ENCODE measurements around the gene ARMC7. TPM values are rescaled to one million over a fixed set of nuclear protein-coding genes. Genes with fewer than 3 reads are reported as not detected.

ARMC7 gene
- total RNA-seq, 1 donor from 2014 or later = 12.8 TPM

DNA sequence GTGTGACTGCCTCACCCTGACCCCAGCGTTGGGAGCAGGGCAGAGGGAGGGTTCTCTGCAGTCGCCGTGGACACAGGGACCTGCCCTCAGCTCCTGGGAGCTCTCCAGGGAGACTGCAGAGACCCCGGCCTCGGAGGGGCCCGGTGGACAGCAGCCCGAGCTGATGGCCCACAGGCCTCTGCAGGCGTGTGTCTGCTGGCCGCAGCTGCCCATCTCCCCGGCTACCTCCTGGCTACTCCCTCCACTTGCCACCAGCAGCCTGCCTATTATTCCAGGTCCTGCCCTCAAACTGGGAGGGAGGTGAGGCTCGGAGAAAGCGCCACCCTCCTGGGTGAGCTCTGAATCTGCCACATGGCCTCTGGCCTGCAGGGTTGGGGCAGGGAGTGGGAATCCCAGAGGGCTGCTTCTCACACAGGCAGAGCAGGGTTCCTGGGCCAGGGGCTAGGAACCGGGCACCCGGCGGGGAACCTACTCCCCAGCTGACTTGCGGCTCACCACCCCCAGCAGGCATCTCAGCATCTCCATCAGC lies 14.8 kb upstream of the ARMC7 start:
- TF ChIP-seq POLR2AphosphoS5 (IDR thresholded peaks at IDR 0.05; ENCODE audit: insufficient read depth in 1 of 2, low read depth in 1 of 2) (no peak), POLR2A (IDR thresholded peaks at IDR 0.05) (no peak)
- TF ChIP-seq, protein P1, sequence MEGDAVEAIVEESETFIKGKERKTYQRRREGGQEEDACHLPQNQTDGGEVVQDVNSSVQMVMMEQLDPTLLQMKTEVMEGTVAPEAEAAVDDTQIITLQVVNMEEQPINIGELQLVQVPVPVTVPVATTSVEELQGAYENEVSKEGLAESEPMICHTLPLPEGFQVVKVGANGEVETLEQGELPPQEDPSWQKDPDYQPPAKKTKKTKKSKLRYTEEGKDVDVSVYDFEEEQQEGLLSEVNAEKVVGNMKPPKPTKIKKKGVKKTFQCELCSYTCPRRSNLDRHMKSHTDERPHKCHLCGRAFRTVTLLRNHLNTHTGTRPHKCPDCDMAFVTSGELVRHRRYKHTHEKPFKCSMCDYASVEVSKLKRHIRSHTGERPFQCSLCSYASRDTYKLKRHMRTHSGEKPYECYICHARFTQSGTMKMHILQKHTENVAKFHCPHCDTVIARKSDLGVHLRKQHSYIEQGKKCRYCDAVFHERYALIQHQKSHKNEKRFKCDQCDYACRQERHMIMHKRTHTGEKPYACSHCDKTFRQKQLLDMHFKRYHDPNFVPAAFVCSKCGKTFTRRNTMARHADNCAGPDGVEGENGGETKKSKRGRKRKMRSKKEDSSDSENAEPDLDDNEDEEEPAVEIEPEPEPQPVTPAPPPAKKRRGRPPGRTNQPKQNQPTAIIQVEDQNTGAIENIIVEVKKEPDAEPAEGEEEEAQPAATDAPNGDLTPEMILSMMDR (IDR thresholded peaks at IDR 0.05) = no peak
- H3K27me3 ChIP-seq = no peaks in the 10 kb centered on the region
- no peak overlapping the region for H3K27ac ChIP-seq
- peaks cover 52% of the 10 kb centered on the region for H3K4me1 ChIP-seq
- no peak for DNase-seq (ENCODE audit: extremely low spot score in 2 of 2)
- intact Hi-C loops (cut with DNase I) = no loop called here
- no peaks in the 10 kb centered on the region for H3K9me3 ChIP-seq
- H3K4me3 ChIP-seq = no peak overlapping the region
- peaks cover 0 to 6% of the 10 kb centered on the region in 2 donors for H3K36me3 ChIP-seq

DNA sequence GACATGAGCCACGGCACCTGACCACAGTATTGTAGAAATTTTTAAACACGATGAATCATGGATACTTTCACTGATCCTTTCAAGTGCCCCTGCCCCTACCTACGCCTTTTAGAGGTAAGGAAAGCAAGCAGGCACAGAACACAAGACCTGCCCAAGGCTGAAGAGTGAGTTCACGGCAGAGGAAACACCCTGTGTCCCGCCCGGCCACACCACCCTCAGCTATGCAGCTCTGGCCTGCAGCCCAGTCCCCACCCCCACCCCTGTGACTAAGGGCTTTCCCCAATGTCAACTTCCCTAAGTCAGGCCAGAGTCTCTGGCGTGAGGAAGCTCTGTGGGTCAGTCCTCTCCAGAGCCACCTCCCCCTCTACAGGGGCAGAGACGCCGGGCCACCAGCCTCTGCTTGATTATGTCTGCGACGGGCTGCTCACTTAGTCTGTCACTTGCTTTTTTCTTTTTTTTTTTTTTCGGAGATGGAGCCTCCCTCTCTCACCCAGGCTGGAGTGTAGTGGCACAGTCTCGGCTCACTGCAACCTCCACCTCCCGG lies 13.6 kb upstream of the ARMC7 start:
- H3K36me3 ChIP-seq = peaks cover 0 to 13% of the 10 kb centered on the region in 2 donors
- H3K4me3 ChIP-seq = no peak overlapping the region
- no peaks in the 10 kb centered on the region for H3K9me3 ChIP-seq
- no peak for DNase-seq (ENCODE audit: extremely low spot score in 2 of 2)
- no peaks in the 10 kb centered on the region for H3K27me3 ChIP-seq
- intact Hi-C loops (cut with DNase I) = no loop called here
- peaks cover 42% of the 10 kb centered on the region for H3K4me1 ChIP-seq
- peak in 1 of 2 donors; percentile 70 for TF ChIP-seq POLR2AphosphoS5 (IDR thresholded peaks at IDR 0.05; ENCODE audit: insufficient read depth in 1 of 2, low read depth in 1 of 2)
- TF ChIP-seq, protein P1 (IDR thresholded peaks at IDR 0.05) = no peak
- peak overlapping the region; percentile 23 for H3K27ac ChIP-seq

DNA sequence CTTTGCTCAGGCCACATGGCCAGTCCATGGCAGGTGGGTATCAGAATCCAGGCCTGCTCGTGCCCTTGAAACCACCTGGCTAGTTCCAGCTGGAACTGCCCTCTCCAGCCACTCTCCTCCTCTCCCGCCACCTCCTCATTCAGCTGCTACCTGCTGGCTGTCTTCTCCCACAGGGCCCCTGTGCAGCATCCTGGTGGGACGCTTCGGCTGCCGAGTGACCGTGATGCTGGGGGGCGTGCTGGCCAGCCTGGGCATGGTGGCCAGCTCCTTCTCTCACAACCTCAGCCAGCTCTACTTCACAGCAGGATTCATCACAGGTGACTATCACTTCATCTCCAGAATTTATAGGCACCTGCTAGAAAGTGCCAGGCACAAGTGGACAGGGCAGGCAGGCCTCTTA lies 11.9 kb upstream of the ARMC7 start:
- Histone ChIP-seq H3K4me3 (no peak overlapping the region), H3K27me3 (no peaks in the 10 kb centered on the region), H3K9me3 (no peaks in the 10 kb centered on the region), H3K4me1 (peaks cover 26% of the 10 kb centered on the region), H3K36me3 (peaks cover 0 to 13% of the 10 kb centered on the region in 2 donors), H3K27ac (no peak overlapping the region)
- DNase-seq (ENCODE audit: extremely low spot score in 2 of 2) = no peak
- TF ChIP-seq POLR2A (IDR thresholded peaks at IDR 0.05) = no peak
- TF ChIP-seq POLR2AphosphoS5 (IDR thresholded peaks at IDR 0.05; ENCODE audit: insufficient read depth in 1 of 2, low read depth in 1 of 2) = no peak
- TF ChIP-seq, protein P1 (IDR thresholded peaks at IDR 0.05) = no peak
- intact Hi-C loops (cut with DNase I) = no loop called here

DNA sequence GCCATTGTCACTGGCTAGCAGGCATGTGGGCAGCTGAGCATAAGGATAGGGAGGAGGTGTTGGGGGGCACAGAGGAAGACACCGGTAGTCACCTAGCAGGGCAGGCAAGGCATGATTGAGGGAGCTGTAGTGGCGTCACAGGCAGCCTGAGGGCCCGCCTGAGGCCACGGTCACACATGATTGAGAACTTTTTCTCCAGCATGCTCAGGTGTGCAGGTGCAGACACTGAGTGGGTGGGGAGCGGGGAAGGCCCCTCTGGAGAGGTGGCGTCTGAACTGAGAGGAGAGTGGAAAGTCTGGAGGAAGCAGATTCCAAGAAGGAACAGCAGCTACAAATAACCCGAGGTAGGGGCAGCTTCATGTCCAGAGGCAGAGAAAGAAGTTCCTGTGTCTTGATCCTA lies 10.9 kb upstream of the ARMC7 start:
- H3K27ac ChIP-seq = no peak overlapping the region
- H3K4me1 ChIP-seq = peaks cover 18% of the 10 kb centered on the region
- H3K36me3 ChIP-seq = peaks cover 0 to 13% of the 10 kb centered on the region in 2 donors
- intact Hi-C loops (cut with DNase I) = no loop called here
- no peaks in the 10 kb centered on the region for H3K27me3 ChIP-seq
- H3K4me3 ChIP-seq = no peak overlapping the region
- DNase-seq (ENCODE audit: extremely low spot score in 2 of 2) = no peak
- H3K9me3 ChIP-seq = no peaks in the 10 kb centered on the region
- no peak for TF ChIP-seq POLR2AphosphoS5 (IDR thresholded peaks at IDR 0.05; ENCODE audit: insufficient read depth in 1 of 2, low read depth in 1 of 2)
- TF ChIP-seq POLR2A (IDR thresholded peaks at IDR 0.05) = no peak
- TF ChIP-seq, protein P1 (IDR thresholded peaks at IDR 0.05) = no peak

DNA sequence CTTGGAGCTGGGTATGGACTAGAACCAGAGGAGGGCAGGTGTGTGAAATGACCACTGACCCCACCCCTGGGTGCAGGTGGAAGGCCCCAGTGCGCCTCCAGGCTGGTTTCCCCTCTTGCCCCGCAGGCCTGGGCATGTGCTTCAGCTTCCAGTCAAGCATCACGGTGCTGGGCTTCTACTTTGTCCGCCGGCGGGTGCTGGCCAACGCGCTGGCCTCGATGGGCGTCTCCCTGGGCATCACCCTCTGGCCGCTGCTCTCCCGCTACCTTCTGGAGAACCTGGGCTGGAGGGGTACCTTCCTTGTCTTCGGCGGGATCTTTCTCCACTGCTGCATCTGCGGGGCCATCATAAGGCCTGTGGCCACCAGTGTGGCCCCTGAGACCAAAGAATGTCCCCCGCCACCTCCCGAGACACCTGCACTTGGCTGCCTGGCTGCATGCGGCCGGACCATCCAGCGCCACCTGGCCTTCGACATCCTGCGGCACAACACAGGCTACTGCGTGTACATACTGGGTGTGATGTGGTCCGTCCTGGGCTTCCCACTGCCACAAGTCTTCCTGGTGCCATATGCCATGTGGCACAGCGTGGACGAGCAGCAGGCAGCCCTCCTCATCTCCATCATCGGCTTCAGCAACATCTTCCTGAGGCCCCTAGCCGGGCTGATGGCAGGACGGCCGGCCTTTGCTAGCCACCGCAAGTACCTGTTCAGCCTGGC lies 9.7 kb upstream of the ARMC7 start:
- peaks cover 0 to 13% of the 10 kb centered on the region in 2 donors for H3K36me3 ChIP-seq
- intact Hi-C loops (cut with DNase I) = loop anchor here (10.0 kb wide), 1 partner anchor 765 kb away; no protein-coding TSS in a partner anchor
- TF ChIP-seq, protein P1 (IDR thresholded peaks at IDR 0.05) = no peak
- no peak for TF ChIP-seq POLR2AphosphoS5 (IDR thresholded peaks at IDR 0.05; ENCODE audit: insufficient read depth in 1 of 2, low read depth in 1 of 2)
- TF ChIP-seq POLR2A (IDR thresholded peaks at IDR 0.05) = no peak
- DNase-seq (ENCODE audit: extremely low spot score in 2 of 2) = no peak
- H3K4me3 ChIP-seq = no peak overlapping the region
- H3K27ac ChIP-seq = no peak overlapping the region
- no peaks in the 10 kb centered on the region for H3K27me3 ChIP-seq
- H3K9me3 ChIP-seq = no peaks in the 10 kb centered on the region
- peaks cover 10% of the 10 kb centered on the region for H3K4me1 ChIP-seq
